WI38 (cell line): Measurements from ENCODE around the gene DLGAP1.

ENCODE experiments used
- H3K4me3 ChIP-seq: 2 replicates; pipeline ENCODE4 v1.5.1; 2011; ENCODE audit warnings: low read depth, mild to moderate bottlenecking, control low read depth, low read length
- CTCF ChIP-seq: IDR thresholded peaks from 2 replicates; pipeline ENCODE4 v1.5.1; 2012; ENCODE audit warnings: low read depth, mild to moderate bottlenecking, control low read depth, low read length

The DLGAP1 gene

GRCh38 chr18:3919396-3920061 lies 535.6 kb downstream of the DLGAP1 start:
- TF ChIP-seq CTCF = no peak
- no peak overlapping the region for H3K4me3 ChIP-seq

GRCh38 chr18:3916082-3916481 lies 539.0 kb downstream of the DLGAP1 start:
- no peak for TF ChIP-seq CTCF
- no peak overlapping the region for H3K4me3 ChIP-seq

DNA sequence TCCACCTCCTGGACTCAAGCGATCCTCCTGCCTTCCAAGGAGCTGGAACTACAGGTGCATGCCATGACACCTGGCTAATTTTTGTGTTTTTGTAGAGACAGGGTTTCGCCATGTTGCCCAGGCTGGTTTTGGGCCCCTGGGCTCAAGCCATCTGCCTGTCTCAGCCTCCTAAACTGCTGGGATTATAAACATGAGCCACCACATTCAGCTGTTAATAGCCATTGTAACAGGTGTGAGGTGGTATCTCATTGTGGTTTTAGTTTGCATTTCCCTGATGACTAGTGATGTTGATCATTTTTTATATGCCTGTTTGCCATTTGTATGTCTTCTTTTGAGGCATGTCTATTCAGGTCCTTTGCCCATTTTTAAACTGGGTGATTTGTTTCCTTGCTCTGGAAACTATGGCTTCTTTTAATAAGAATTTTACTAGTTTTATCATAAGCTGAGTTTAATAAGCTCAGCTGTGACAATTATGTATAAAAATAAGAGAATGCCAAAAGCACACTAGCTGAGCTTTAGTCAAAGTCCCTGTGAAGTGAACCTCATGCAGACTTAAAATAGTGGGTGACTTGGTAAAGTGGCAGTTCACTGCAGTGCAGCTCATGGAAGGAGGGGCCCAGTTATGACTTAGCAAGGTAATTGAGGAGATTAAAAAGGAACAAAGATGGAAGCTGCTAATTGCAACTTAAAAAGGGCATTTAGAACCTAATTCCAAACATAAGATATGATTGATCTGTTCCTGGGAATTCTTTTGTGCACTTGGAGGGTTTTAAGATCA lies 540.1 kb downstream of the DLGAP1 start:
- H3K4me3 ChIP-seq = no peak overlapping the region

DNA sequence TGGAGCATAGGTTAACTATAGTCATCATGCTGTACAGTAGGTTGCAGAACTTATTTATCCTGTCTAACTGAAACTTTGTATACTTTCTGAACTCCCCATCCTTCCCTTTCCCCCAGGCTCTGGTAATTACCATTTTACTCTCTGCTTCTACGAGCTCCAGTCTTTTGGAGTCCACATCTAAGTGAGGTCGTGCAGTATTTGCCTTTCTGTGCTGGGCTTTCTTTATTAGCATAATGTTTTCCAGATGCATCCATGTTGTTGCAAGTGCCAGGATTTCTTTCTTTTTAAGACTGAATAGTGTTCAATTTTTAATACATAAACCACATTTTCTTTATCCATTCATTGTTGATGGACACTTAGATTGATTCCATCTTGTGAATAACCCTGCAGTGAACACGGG lies 541.0 kb downstream of the DLGAP1 start:
- no peak for TF ChIP-seq CTCF
- no peak overlapping the region for H3K4me3 ChIP-seq

More for the DNA sequence above, 540.1 kb downstream of the DLGAP1 start:
- TF ChIP-seq CTCF = no peak

GRCh38 chr18:3912705-3913104 lies 542.4 kb downstream of the DLGAP1 start:
- no peak overlapping the region for H3K4me3 ChIP-seq
- TF ChIP-seq CTCF = no peak

DNA sequence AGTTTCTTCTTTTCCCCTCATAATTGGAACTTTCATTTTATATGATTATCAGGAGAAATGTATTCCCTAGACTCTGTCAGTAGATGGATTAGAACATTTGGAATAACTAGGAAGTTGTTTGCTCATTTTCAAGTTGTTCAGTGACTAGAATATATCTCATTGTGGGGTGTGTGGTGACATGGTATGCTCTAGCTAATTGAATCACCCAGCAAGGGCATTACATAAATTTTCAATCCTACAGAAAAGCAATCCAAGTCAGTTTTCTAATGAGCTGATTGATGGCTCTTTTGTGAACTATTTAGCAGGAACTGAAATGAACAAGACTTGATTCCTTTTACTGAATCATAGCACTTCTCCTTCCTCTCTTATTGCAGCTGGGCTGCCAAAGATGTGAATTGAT lies 543.7 kb downstream of the DLGAP1 start:
- TF ChIP-seq CTCF = no peak
- no peak overlapping the region for H3K4me3 ChIP-seq

- no peak for TF ChIP-seq CTCF
These were observed 544.6 kb downstream of the DLGAP1 start for GRCh38 chr18:3910512-3910911.

More at GRCh38 chr18:3910512-3910911, 544.6 kb downstream of the DLGAP1 start:
- no peak overlapping the region for H3K4me3 ChIP-seq
